Measurements from ENCODE around the gene HTT-AS.

- TF ChIP-seq CTCF (IDR thresholded peaks at IDR 0.05) (no peak), POLR2A (IDR thresholded peaks at IDR 0.05) (no peak)
Measured at GRCh38 chr4:3096202-3096601, 21.9 kb upstream of the HTT-AS start.

Measured in esophagus squamous epithelium (tissue), 4 donors.